ENCODE measurements around the gene SKA2.
"Not testable (repeated sequence)": the region's sequence is repeated elsewhere in the genome, so short reads cannot be mapped to it uniquely, and the experiment has no call there.

SKA2 gene

GRCh38 chr17:59151591-59151990, 3.4 kb downstream of the SKA2 start:
- DNase-seq (ENCODE audit: low spot score): no peak

GRCh38 chr17:59151006-59151405, 4.0 kb downstream of the SKA2 start:
- no peak for DNase-seq (ENCODE audit: low spot score)

DNA sequence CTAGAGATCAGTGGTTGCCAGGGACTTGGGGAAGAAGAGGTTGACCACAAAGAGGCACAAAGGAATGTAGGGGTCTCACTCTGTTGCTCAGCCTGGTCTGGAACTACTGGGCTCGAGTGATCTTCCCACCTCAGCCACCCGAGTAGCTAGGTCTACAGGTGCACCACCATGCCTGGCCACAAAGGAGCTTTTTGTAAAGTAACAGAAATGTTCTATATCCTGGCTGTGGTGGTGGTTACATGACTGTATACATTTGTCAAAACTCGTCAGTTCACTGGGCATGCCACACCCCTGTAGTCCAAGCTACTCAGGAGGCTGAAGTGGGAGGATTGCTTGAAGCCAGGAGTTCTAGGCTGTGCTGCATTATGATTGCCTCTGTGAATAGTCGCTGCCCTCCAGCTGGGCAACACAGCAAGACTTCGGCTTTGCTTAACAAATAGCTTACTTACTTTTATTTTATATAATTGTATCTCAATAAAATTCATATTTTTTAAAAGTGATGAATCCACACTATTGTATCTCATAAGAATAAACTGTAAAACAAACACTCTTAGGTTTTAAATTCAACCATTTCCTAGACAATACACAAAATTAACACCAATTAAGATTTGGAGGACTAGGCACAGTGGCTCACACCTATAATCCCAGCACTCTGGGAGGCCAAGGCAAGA, 5.0 kb downstream of the SKA2 start:
- DNase-seq (ENCODE audit: low spot score): no peak

DNA sequence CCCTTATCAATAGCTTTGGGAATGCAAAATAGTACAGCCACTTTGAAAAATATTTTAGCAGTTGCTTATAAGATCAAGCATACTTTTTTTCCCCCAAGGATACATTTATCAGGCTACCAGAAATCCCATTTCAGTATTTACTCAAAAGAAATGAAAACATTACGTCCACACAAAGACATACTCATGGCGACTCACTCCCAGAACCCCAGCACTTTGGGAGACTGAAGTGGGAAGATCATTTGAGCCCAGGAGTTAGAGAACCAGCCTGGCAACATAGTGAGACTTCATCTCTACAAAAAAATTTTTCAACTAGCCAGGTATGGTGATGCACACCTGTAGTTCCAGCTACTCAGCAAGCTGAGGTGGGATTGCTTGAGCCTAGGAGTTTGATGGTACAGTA, 5.9 kb downstream of the SKA2 start:
- no peak for DNase-seq (ENCODE audit: low spot score)

GRCh38 chr17:59145571-59146096, 9.4 kb downstream of the SKA2 start:
- DNase-seq (ENCODE audit: low spot score): no peak

GRCh38 chr17:59141860-59142259, 13.1 kb downstream of the SKA2 start:
- DNase-seq (ENCODE audit: low spot score): no peak

DNA sequence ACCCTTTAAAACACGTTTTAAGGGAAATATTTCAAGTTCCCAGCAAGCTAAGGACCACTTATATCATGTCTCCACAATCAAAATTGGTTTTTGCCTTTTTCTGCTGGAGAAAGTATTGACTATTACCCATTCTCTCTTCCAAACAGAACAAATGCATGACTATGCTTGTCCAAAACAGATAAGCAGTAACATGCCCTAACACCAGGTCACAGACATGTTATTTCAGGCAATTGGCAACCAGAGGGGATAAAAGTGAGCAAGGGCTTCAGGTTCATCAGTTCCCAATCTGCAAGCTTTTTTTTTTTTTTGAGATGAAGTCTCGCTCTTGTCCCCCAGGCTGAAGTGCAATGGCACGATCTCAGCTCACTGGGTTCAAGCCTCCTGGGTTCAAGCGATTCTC, 15.0 kb downstream of the SKA2 start:
- no peak for DNase-seq (ENCODE audit: low spot score)

- not testable (repeated sequence) for DNase-seq (ENCODE audit: low spot score)
These were observed 16.6 kb downstream of the SKA2 start for GRCh38 chr17:59138339-59138738.

- DNase-seq (ENCODE audit: low spot score): no peak
These were observed 23.9 kb downstream of the SKA2 start for GRCh38 chr17:59131131-59131530.

- no peak for DNase-seq (ENCODE audit: low spot score)
These were observed 25.2 kb downstream of the SKA2 start for GRCh38 chr17:59129814-59130213.

DNA sequence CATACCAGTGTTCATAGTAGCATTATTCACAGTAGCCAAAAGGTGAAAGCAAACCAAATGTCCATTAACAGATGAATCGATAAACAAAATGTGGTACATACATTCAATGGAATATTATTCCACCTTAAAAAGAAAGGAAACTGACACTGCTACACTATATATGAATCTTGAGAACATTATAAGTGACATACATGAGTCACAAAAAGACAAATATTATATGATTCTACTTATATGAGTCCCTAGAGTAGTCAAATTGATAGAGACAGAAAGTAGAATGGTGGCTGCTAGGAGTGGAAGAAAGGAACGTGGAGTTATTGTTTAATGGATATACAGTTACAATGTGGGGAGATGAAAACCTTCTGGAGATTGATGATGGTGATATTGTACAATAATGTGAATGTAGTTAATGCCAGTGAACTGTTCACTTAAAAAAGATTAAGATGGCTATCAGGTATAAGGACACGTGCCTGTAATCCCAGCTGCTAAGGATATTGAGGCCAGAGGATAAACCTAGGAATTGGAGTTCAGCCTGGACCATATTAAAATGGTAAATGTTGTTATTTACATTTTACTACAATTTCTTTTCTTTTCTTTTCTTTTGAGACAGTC, 28.1 kb downstream of the SKA2 start:
- no peak for DNase-seq (ENCODE audit: low spot score)

DNA sequence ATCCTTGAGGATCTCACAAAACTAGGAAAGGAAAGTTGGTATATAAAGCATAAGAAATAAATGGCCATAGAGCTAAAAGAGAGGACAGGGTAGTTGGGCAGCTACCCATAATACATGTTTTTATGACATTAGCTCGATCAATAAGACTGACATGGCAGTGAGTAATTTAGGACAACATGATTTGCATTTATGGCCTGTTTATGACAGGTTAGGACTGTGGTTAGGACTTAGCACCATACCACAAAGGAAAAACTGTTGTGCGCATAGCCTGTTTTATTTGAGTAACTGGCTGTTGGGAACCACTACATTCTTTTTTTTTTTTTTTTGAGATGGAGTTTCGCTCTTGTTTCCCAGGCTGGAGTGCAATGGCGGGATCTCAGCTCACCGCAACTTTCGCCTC, 30.3 kb downstream of the SKA2 start:
- no peak for DNase-seq (ENCODE audit: low spot score)

GRCh38 chr17:59121901-59122480, 33.0 kb downstream of the SKA2 start:
- no peak for DNase-seq (ENCODE audit: low spot score)

DNA sequence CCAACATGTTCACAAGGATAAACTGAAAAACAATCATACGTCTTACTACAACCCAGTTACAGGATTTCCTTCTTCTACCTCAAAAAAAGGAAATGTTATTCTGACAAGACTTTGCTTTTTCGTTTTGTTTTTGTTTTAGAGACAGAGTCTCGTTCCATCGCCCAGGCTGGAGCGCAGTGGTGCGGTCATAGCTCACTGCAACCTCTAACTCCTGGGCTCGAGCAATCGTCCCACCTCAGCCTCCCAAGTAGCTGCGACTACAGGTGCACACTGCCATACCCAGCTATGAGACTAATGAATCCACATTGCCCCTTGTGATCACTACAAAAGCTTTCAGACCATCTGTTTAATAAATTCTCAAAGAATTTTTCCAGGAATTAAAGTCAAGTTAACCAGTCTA, 39.5 kb downstream of the SKA2 start:
- no peak for DNase-seq (ENCODE audit: low spot score)

DNA sequence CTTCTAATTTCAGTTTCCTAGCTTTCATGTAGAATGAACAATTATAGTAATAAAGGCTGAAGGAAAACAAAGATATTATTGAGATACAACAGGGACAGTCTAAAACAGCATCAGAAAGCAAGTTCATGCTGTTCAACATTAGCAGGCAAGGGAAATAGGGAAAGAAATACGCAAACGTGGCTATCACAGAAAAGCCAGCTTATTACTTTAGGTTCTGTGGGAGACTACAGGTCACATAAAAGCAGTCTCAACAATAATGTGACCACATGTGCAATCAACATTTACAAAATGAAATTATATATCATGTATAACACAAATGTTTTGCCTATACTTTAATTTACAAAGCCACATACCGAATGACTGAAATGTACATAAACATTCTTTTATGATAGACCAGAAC, 43.4 kb downstream of the SKA2 start:
- DNase-seq (ENCODE audit: low spot score): no peak

GRCh38 chr17:59110973-59111372, 44.0 kb downstream of the SKA2 start:
- no peak for DNase-seq (ENCODE audit: low spot score)

- no peak for DNase-seq (ENCODE audit: low spot score)
These were observed 46.4 kb downstream of the SKA2 start for GRCh38 chr17:59108400-59109102.

DNA sequence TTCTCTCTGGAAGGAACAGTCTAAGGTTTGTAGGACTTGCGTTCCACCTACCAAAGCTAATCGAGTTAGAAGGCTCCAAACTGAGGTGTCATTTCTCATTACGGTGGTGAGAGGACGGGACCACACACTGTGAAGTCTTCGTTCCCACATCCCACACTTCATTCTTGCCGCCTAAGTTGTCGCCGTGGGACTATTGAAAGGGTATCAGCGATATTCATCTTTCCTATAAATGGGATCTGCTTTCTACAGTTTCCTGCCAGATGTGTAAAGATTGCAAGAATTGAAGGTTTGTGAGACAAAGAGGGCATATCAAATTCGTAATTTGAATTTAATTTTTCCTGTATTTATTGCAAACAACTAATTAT, 47.7 kb downstream of the SKA2 start:
- DNase-seq (ENCODE audit: low spot score): no peak

DNA sequence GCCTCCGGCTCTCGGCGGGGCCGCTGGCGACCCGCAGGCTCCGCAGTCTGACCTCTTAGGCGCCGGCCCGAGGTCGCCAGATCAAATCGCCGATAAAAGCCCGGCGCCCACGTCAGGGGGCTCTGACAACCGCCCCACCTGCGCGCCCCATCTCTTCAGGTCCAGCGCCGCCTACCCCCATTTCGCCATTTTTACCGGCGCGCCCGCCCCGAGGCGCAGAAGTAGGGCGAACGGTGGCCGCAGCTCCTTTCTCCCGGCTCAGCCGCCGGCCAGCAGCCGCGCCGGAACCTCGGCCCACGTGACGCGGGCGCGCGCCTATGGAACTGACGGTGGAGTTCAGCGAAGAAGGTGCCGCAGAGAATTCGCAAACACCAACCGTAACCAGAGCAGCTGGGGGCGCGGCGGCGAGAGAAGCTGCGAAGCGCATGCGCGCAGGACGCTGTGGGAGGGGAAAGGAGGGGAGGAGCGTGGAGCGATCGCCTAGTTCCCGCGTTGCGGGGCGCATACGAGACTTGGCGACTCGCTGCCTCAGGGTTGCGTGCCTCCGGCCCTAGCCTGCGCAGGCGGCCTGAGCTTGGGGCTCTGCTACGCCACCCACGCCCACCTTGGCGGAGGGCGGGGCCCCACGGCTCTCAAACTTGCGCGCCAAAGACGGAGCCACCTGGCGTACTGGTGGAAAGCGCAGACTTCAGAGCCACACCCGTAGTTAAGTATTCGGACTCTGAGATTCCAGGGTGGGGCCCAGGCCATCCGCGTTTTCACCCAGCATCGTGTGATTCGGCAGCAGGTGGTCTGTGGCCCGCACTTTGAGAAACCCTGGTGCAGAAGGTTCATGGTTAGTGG, 48.3 kb downstream of the SKA2 start, which contains the start of gene TRIM37:
TRIM37 (minus strand) TSS at position 418 of the 843 bp plus-strand sequence. CDS start 419 bp downstream, outside the sequence.
- DNase-seq (ENCODE audit: low spot score): peak; percentile 98

DNA sequence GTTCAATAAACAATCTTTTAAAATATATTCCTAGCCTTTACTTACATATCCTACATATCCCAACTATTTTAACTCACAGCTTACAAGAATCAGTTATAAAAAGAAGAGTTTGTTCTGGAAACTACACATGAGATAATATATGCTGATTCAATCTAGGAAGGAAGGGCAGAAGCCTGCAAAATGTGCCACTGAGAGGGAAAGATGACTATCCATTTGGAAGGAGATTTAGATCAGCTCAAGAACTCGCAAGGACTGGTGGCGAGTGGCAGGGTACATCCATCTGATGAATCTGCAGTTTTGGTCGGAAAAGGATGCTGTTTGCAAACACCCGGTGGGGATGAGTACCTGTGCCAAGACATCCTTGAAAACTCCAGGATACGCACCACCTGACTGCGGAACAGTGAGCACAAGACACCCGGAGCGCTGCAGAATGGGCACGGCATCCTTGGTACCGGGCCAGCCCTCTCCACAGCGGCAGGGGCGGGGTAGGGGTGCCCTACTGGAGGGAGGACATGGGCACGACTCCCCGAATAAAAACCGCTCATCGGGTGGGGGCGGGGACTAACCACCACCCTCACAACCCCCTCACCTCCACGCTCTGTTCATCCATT, 49.0 kb downstream of the SKA2 start:
- DNase-seq (ENCODE audit: low spot score): peak; percentile 50

- DNase-seq (ENCODE audit: low spot score): no peak
These were observed 53.8 kb downstream of the SKA2 start for GRCh38 chr17:59101178-59101577.

Data from iPS-NIHi11 (cell line).